Measurements from ENCODE around the gene PRKCH.

The PRKCH gene

GRCh38 chr14:61589691-61590581, 268.6 kb downstream of the PRKCH start:
- Histone ChIP-seq H3K4me3 (ENCODE audit: insufficient read depth, low read length, poor library complexity, severe bottlenecking) (no peak overlapping the region), H3K36me3 (ENCODE audit: low read length) (no peaks in the 10 kb centered on the region), H3K9me2 (replicated peaks; ENCODE audit: insufficient read depth, low read length) (no peaks in the 10 kb centered on the region), H4K20me1 (ENCODE audit: low read depth, low read length) (no peaks in the 10 kb centered on the region), H3K4me2 (ENCODE audit: low read depth, low read length, poor library complexity, severe bottlenecking) (no peak overlapping the region), H3K9me3 (ENCODE audit: insufficient read depth, low read length) (no peaks in the 10 kb centered on the region), H3K27ac (ENCODE audit: low read depth, low read length) (no peak overlapping the region), H2AFZ (ENCODE audit: low read depth, low read length, severe bottlenecking) (no peak overlapping the region), H3F3A (ENCODE audit: insufficient read depth) (no peaks in the 10 kb centered on the region), H3K9ac (ENCODE audit: low read length) (no peak overlapping the region), H3K27me3 (ENCODE audit: low read length) (no peaks in the 10 kb centered on the region), H3K79me2 (ENCODE audit: insufficient read depth, low read length) (no peaks in the 10 kb centered on the region)
- no peak for TF ChIP-seq CTCF (IDR thresholded peaks at IDR 0.05; ENCODE audit: insufficient read depth, low read length, poor library complexity, severe bottlenecking)
- no peak for TF ChIP-seq EZH2phosphoT487 (conservative IDR thresholded peaks at IDR 0.05; ENCODE audit: low read length)

DNA sequence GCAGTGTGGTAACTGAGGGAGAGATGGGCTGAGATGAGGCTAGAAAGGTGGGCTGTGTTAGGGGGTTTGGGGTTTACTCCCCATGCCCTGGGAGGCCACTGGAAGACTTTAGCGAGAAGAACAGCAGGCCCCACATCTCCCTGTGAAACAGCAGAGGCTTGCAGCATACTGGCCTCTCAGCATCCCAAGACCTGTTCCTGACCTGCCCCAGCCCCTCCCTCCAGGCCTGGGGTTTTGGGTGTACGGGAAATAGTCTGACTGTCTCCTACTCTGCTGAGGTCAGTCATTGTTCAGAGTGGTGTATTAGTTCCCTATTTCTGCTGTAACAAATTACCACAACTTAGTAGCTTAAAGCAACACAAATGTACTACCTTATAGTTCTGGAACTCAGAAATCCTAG, 270.5 kb downstream of the PRKCH start:
- H4K20me1 ChIP-seq (ENCODE audit: low read depth, low read length) = no peaks in the 10 kb centered on the region
- no peak overlapping the region for H3K4me2 ChIP-seq (ENCODE audit: low read depth, low read length, poor library complexity, severe bottlenecking)
- no peak overlapping the region for H3K9ac ChIP-seq (ENCODE audit: low read length)
- H3F3A ChIP-seq (ENCODE audit: insufficient read depth) = no peaks in the 10 kb centered on the region
- no peaks in the 10 kb centered on the region for H3K79me2 ChIP-seq (ENCODE audit: insufficient read depth, low read length)
- TF ChIP-seq CTCF (IDR thresholded peaks at IDR 0.05; ENCODE audit: insufficient read depth, low read length, poor library complexity, severe bottlenecking) (no peak), EZH2phosphoT487 (conservative IDR thresholded peaks at IDR 0.05; ENCODE audit: low read length) (no peak)
- no peak overlapping the region for H3K4me3 ChIP-seq (ENCODE audit: insufficient read depth, low read length, poor library complexity, severe bottlenecking)
- no peak overlapping the region for H2AFZ ChIP-seq (ENCODE audit: low read depth, low read length, severe bottlenecking)
- no peaks in the 10 kb centered on the region for H3K9me2 ChIP-seq (replicated peaks; ENCODE audit: insufficient read depth, low read length)
- no peaks in the 10 kb centered on the region for H3K27me3 ChIP-seq (ENCODE audit: low read length)
- H3K36me3 ChIP-seq (ENCODE audit: low read length) = no peaks in the 10 kb centered on the region
- no peaks in the 10 kb centered on the region for H3K9me3 ChIP-seq (ENCODE audit: insufficient read depth, low read length)
- H3K27ac ChIP-seq (ENCODE audit: low read depth, low read length) = no peak overlapping the region

DNA sequence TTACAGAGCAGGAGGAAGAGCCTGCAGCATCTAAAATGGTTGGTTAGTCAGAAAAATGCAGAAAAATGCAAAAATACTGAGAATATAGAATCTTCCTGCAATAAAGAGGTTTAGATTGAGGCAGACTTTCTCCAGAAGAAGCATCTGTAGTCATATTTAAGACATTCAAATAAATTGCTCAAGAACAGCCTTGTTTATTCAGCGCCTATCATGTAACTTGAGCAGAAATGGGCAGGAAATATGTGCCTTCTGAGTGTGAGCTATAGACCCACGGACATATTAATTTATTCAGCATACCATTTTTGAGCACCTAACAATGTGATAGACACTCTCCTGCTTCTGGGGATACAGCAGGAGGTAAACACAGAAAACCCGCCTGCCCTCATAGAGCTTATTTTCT, 272.0 kb downstream of the PRKCH start:
- Histone ChIP-seq H3K36me3 (ENCODE audit: low read length) (no peaks in the 10 kb centered on the region), H3K9me2 (replicated peaks; ENCODE audit: insufficient read depth, low read length) (no peaks in the 10 kb centered on the region), H3K9ac (ENCODE audit: low read length) (no peak overlapping the region), H4K20me1 (ENCODE audit: low read depth, low read length) (no peaks in the 10 kb centered on the region), H3K79me2 (ENCODE audit: insufficient read depth, low read length) (no peaks in the 10 kb centered on the region), H2AFZ (ENCODE audit: low read depth, low read length, severe bottlenecking) (no peak overlapping the region), H3F3A (ENCODE audit: insufficient read depth) (no peaks in the 10 kb centered on the region), H3K4me3 (ENCODE audit: insufficient read depth, low read length, poor library complexity, severe bottlenecking) (no peak overlapping the region), H3K9me3 (ENCODE audit: insufficient read depth, low read length) (no peaks in the 10 kb centered on the region), H3K27me3 (ENCODE audit: low read length) (no peaks in the 10 kb centered on the region), H3K27ac (ENCODE audit: low read depth, low read length) (no peak overlapping the region), H3K4me2 (ENCODE audit: low read depth, low read length, poor library complexity, severe bottlenecking) (no peak overlapping the region)
- TF ChIP-seq CTCF (IDR thresholded peaks at IDR 0.05; ENCODE audit: insufficient read depth, low read length, poor library complexity, severe bottlenecking) (no peak), EZH2phosphoT487 (conservative IDR thresholded peaks at IDR 0.05; ENCODE audit: low read length) (no peak)

Data from SU-DHL-6 (cell line).